Measurements from ENCODE around the gene SNAPC5.

GRCh38 chr15:66454143-66454542, 43.4 kb downstream of the SNAPC5 start:
- no peak for TF ChIP-seq CTCF (IDR thresholded peaks at IDR 0.05)
- no peak for TF ChIP-seq POLR2A (IDR thresholded peaks at IDR 0.05)

Measured in esophagus squamous epithelium (tissue), 4 donors.